ENCODE data around the gene CPN1. TPM values are rescaled to one million over a fixed set of nuclear protein-coding genes. Genes with fewer than 3 reads are reported as not detected.

Gene CPN1
- total and polyA plus RNA-seq, 2 of the 8 experiments (the other 6 are each of a cell fraction or from before 2014, with no cell fraction given), result 0.15 to 0.20 TPM

GRCh38 chr10:100122780-100123179 lies 41.1 kb upstream of the CPN1 start:
- no peak overlapping the region for H4K5ac ChIP-seq (ENCODE audit: insufficient read length, low read depth, low read length)
- H3K4me3 ChIP-seq (ENCODE audit: extremely low read depth in 1 of 4, insufficient read depth in 2 of 4, low read depth in 3 of 4, low read length in 4 of 4), result no peak overlapping the region
- H2BK5ac ChIP-seq (ENCODE audit: low read depth, low read length), result no peak overlapping the region
- no peaks in the 10 kb centered on the region for H3K79me2 ChIP-seq (ENCODE audit: control insufficient read depth in 1 of 2, insufficient read depth in 2 of 2, low read length in 2 of 2)
- no peak overlapping the region for H3K4ac ChIP-seq (replicated peaks; ENCODE audit: insufficient read length, low read depth, low read length)
- POLR2A ChIA-PET (ENCODE audit: partially characterized antibody), result no interaction called here
- H2BK120ac ChIP-seq (replicated peaks; ENCODE audit: low read depth, low read length), result no peak overlapping the region
- no peaks in the 10 kb centered on the region for H3K4me1 ChIP-seq (replicated peaks in 1 of 4; ENCODE audit: control insufficient read depth in 3 of 4, insufficient read depth in 4 of 4, low read length in 3 of 4)
- no peak overlapping the region for H2BK20ac ChIP-seq (ENCODE audit: low read length)
- TF ChIP-seq TAF7 (optimal IDR thresholded peaks at IDR 0.05; ENCODE audit: borderline replicate concordance, low read depth, low read length), result no peak
- TF ChIP-seq E2F6 (IDR thresholded peaks at IDR 0.05), result no peak
- TF ChIP-seq MAX (IDR thresholded peaks at IDR 0.05), result no peak
- no peak for TF ChIP-seq ATF3 (IDR thresholded peaks at IDR 0.05; ENCODE audit: insufficient read depth, low read depth, low read length)
- no peak for TF ChIP-seq ATF2 (IDR thresholded peaks at IDR 0.05; ENCODE audit: low read length)
- no peak for TF ChIP-seq TBP (IDR thresholded peaks at IDR 0.05; ENCODE audit: low read depth, low read length)
- CTCF ChIA-PET (ENCODE audit: partially characterized antibody), result no interaction called here
- no peak overlapping the region for H3K23ac ChIP-seq (ENCODE audit: insufficient read length)
- no peaks in the 10 kb centered on the region for H3K27me3 ChIP-seq (replicated peaks in 1 of 4; ENCODE audit: control insufficient read depth in 3 of 4, extremely low read depth in 1 of 4, insufficient read depth in 3 of 4, low read length in 3 of 4)
- H3K4me2 ChIP-seq (ENCODE audit: insufficient read depth in 1 of 2, low read depth in 2 of 2, low read length in 2 of 2), result no peak overlapping the region
- H3K9me3 ChIP-seq (ENCODE audit: insufficient read depth in 2 of 2, low read depth in 1 of 2, low read length in 1 of 2), result no peaks in the 10 kb centered on the region
- H2AK5ac ChIP-seq (ENCODE audit: low read depth, low read length), result no peak overlapping the region
- no peak overlapping the region for H2BK15ac ChIP-seq (ENCODE audit: low read length)
- H4K20me1 ChIP-seq (replicated peaks in 1 of 2; ENCODE audit: control insufficient read depth in 1 of 2, insufficient read depth in 2 of 2, low read length in 2 of 2), result no peaks in the 10 kb centered on the region
- no peaks in the 10 kb centered on the region for H3K36me3 ChIP-seq (ENCODE audit: control insufficient read depth in 2 of 4, insufficient read depth in 4 of 4, low read length in 3 of 4)
- H3K9ac ChIP-seq (replicated peaks in 1 of 4; ENCODE audit: extremely low read depth in 1 of 4, low read depth in 3 of 4, low read length in 3 of 4), result no peak overlapping the region
- no peak overlapping the region for H3K18ac ChIP-seq (ENCODE audit: extremely low read depth, low read length)
- H4K91ac ChIP-seq (replicated peaks; ENCODE audit: insufficient read length, low read length), result no peak overlapping the region
- H3K23me2 ChIP-seq (ENCODE audit: low read depth, low read length), result no peaks in the 10 kb centered on the region
- 0 out of 2 replicates have a peak overlapping the region, but pooled peaks have one; percentile 12 for H2AFZ ChIP-seq (ENCODE audit: low read length)
- H3K79me1 ChIP-seq (ENCODE audit: low read depth, low read length), result no peaks in the 10 kb centered on the region
- H3K27ac ChIP-seq (ENCODE audit: low read depth, low read length), result no peak overlapping the region
- H3K14ac ChIP-seq (ENCODE audit: insufficient read length), result no peak overlapping the region
- FAIRE-seq (no peak), DNase-seq (ENCODE audit: low read depth in 1 of 2, low spot score in 2 of 2) (no peak)
- no peak overlapping the region for H4K8ac ChIP-seq (ENCODE audit: extremely low read depth, insufficient read depth, low read length)
- no peak overlapping the region for H3K56ac ChIP-seq (replicated peaks; ENCODE audit: insufficient read length, low read depth, low read length)
- H2BK12ac ChIP-seq (ENCODE audit: low read depth, low read length), result no peak overlapping the region
